GM18519 (cell line): ENCODE data around the gene PIK3CD.
"Not testable (repeated sequence)": the region's sequence is repeated elsewhere in the genome, so short reads cannot be mapped to it uniquely, and the experiment has no call there.

ENCODE experiments used
- ATAC-seq: cut with Tn5 transposase; IDR thresholded peaks from one replicate; pipeline ENCODE4 v1.9.1; 2021; ENCODE audit warnings: mild to moderate bottlenecking, moderate library complexity; ENCODE audit not compliant: unreplicated experiment, low FRiP score

The PIK3CD gene

GRCh38 chr1:9687120-9687873 is 35.8 kb downstream of the PIK3CD start:
- ATAC-seq, result no peak

GRCh38 chr1:9687874-9688582 is 36.5 kb downstream of the PIK3CD start:
- ATAC-seq, result no peak

- ATAC-seq, result no peak
Measured at GRCh38 chr1:9688599-9688998, 37.1 kb downstream of the PIK3CD start.

- no peak for ATAC-seq
Measured at GRCh38 chr1:9689011-9689706, 37.6 kb downstream of the PIK3CD start.

GRCh38 chr1:9689971-9690381 is 38.4 kb downstream of the PIK3CD start:
- ATAC-seq, result no peak

- ATAC-seq, result no peak
Measured at GRCh38 chr1:9690440-9691107, 39.0 kb downstream of the PIK3CD start.

- ATAC-seq, result no peak
Measured at GRCh38 chr1:9691108-9691445, 39.5 kb downstream of the PIK3CD start.

GRCh38 chr1:9691691-9692090 is 40.2 kb downstream of the PIK3CD start:
- no peak for ATAC-seq

- no peak for ATAC-seq
Measured at GRCh38 chr1:9696793-9697192, 45.3 kb downstream of the PIK3CD start.

- no peak for ATAC-seq
Measured at GRCh38 chr1:9699361-9699760, 47.8 kb downstream of the PIK3CD start.

GRCh38 chr1:9700340-9700739 is 48.8 kb downstream of the PIK3CD start:
- no peak for ATAC-seq

GRCh38 chr1:9701665-9702064 is 50.1 kb downstream of the PIK3CD start:
- ATAC-seq, result no peak

GRCh38 chr1:9703165-9703509 is 51.6 kb downstream of the PIK3CD start:
- ATAC-seq, result no peak

GRCh38 chr1:9703681-9704080 is 52.1 kb downstream of the PIK3CD start:
- no peak for ATAC-seq

GRCh38 chr1:9705337-9706093 is 54.0 kb downstream of the PIK3CD start:
- no peak for ATAC-seq

- no peak for ATAC-seq
Measured at GRCh38 chr1:9706178-9706577, 54.6 kb downstream of the PIK3CD start.

- ATAC-seq, result no peak
Measured at GRCh38 chr1:9710037-9710436, 58.5 kb downstream of the PIK3CD start.

GRCh38 chr1:9711466-9712020 is 60.0 kb downstream of the PIK3CD start:
- no peak for ATAC-seq

GRCh38 chr1:9712767-9713166 is 61.2 kb downstream of the PIK3CD start:
- not testable (repeated sequence) for ATAC-seq

GRCh38 chr1:9714257-9714718 is 62.8 kb downstream of the PIK3CD start:
- ATAC-seq, result no peak
